COLO829 (cell line): ENCODE data around the gene C1orf232.

Source experiments
- DNase-seq: peaks from one replicate; pipeline ENCODE4 v3.0.0; 2012; ENCODE audit warnings: low spot score

Gene C1orf232

GRCh38 chr1:26124418-26125331, 44.1 kb downstream of the C1orf232 start:
- DNase-seq = no peak

GRCh38 chr1:26122988-26123973, 45.5 kb downstream of the C1orf232 start:
- DNase-seq = no peak

- no peak for DNase-seq
These were observed 46.6 kb downstream of the C1orf232 start for GRCh38 chr1:26121854-26122773.

DNA sequence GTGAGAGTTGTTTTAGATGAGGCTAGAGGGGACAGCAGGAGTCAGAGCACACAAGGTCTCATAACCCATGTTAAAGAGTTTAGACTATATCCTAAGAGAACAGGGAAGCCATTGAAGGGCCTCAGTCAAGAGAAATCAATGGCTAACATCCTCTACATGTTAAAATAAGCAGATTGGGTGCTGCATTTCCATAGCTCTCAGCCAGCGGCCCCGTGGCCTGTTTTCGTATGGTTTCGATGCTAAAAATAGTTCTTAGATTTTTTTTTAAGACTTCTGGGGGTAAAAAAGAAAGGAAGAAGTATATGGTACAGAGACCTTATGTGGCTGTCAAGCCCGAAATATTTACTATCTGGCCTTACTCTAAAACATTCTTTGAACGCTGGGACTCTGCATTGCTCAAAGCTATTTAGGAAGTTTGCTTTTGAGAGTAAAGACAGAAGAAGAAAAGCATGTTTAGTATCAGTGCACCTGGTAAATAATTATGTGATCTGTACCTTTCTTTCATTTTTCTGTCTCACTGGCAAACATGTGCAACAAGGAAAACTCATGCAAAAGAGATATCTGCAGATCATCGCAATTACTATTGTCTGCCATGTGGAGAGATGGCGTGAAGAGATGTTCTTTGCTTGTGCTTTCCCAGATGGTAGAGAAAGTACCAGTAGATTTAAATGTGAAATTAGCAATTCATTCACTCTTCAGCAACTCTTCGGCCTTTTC, 48.7 kb downstream of the C1orf232 start:
- no peak for DNase-seq

DNA sequence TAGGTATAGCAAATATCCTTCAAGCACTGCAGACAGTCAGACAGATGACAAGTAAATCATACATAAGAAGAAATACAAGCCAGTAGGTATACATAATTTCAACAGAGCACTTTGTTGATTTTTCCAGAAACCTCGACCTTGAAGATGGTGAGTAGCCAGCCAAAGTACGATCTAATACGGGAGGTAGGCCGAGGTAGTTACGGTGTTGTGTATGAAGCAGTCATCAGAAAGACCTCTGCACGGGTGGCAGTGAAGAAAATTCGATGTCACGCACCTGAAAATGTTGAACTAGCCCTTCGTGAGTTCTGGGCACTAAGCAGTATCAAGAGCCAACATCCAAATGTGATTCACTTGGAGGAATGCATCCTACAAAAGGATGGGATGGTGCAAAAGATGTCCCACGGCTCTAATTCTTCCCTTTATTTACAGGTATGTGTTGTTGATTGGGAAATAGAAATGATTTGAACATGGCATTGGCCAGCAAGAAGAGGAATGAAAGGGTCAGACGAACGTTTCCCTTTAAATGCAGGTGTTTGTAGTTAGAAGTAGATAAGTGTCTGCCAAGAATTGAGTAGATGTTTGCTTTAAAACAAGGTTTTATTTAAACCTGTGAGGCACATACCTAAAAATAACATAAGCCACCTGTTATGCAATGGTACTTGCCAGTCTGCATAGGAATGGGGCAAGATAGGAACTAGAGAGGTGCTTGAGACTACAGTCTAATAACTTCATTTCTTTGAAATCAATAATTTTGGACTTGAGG, 54.4 kb downstream of the C1orf232 start:
- no peak for DNase-seq
